ENCODE results near the gene SLC16A3.

GRCh38 chr17:82278786-82279391 is 50.0 kb downstream of the SLC16A3 start:
- TF ChIP-seq EP300 (IDR thresholded peaks at IDR 0.05; ENCODE audit: borderline replicate concordance in 1 of 2, low read depth in 2 of 2, low read length in 2 of 2), result no peak
- TF ChIP-seq, protein P1, sequence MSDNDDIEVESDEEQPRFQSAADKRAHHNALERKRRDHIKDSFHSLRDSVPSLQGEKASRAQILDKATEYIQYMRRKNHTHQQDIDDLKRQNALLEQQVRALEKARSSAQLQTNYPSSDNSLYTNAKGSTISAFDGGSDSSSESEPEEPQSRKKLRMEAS (IDR thresholded peaks at IDR 0.05), result peak; percentile 89
- no peak for TF ChIP-seq CREB1 (IDR thresholded peaks at IDR 0.05)
- TF ChIP-seq CTCF (IDR thresholded peaks at IDR 0.05; ENCODE audit: control extremely low read depth in 1 of 3, insufficient read depth in 1 of 3, low read depth in 1 of 3, low read length in 3 of 3), result no peak
- TF ChIP-seq TAF7 (optimal IDR thresholded peaks at IDR 0.05; ENCODE audit: borderline replicate concordance, low read depth, low read length), result no peak
- no peak for TF ChIP-seq POLR2A (IDR thresholded peaks at IDR 0.05; ENCODE audit: control extremely low read depth in 1 of 2, low read depth in 2 of 2, low read length in 2 of 2)
- TF ChIP-seq RBBP5 (IDR thresholded peaks at IDR 0.05; ENCODE audit: borderline replicate concordance, low read depth, low read length), result no peak
- TF ChIP-seq POLR2AphosphoS5 (IDR thresholded peaks at IDR 0.05; ENCODE audit: low read depth, low read length), result no peak

All from H1 (cell line).